ENCODE measurements around the gene EZH2.

EZH2 gene

GRCh38 chr7:148852272-148852671 lies 31.8 kb downstream of the EZH2 start:
- DNase-seq, result no peak

GRCh38 chr7:148850564-148850963 lies 33.5 kb downstream of the EZH2 start:
- no peak for DNase-seq

GRCh38 chr7:148849393-148850098 lies 34.5 kb downstream of the EZH2 start:
- DNase-seq, result no peak

GRCh38 chr7:148847815-148848734 lies 36.0 kb downstream of the EZH2 start:
- DNase-seq, result no peak

- no peak for DNase-seq
These were observed 45.2 kb downstream of the EZH2 start for GRCh38 chr7:148838905-148839304.

GRCh38 chr7:148835854-148836253 lies 48.2 kb downstream of the EZH2 start:
- DNase-seq, result no peak

- DNase-seq, result no peak
These were observed 49.5 kb downstream of the EZH2 start for GRCh38 chr7:148834605-148835004.

- no peak for DNase-seq
These were observed 52.3 kb downstream of the EZH2 start for GRCh38 chr7:148831782-148832181.

GRCh38 chr7:148830897-148831692 lies 53.0 kb downstream of the EZH2 start:
- DNase-seq, result no peak

GRCh38 chr7:148828965-148829364 lies 55.1 kb downstream of the EZH2 start:
- no peak for DNase-seq

GRCh38 chr7:148825338-148825737 lies 58.8 kb downstream of the EZH2 start:
- no peak for DNase-seq

GRCh38 chr7:148824864-148825263 lies 59.2 kb downstream of the EZH2 start:
- DNase-seq, result no peak

GRCh38 chr7:148821422-148821821 lies 62.7 kb downstream of the EZH2 start:
- DNase-seq, result no peak

- DNase-seq, result no peak
These were observed 64.3 kb downstream of the EZH2 start for GRCh38 chr7:148819697-148820360.

- DNase-seq, result no peak
These were observed 68.5 kb downstream of the EZH2 start for GRCh38 chr7:148815612-148816011.

GRCh38 chr7:148814922-148815559 lies 69.0 kb downstream of the EZH2 start:
- no peak for DNase-seq

GRCh38 chr7:148813890-148814289 lies 70.2 kb downstream of the EZH2 start:
- DNase-seq, result no peak

GRCh38 chr7:148811892-148812291 lies 72.2 kb downstream of the EZH2 start:
- no peak for DNase-seq

GRCh38 chr7:148809856-148810255 lies 74.2 kb downstream of the EZH2 start:
- DNase-seq, result no peak

- no peak for DNase-seq
These were observed 76.7 kb downstream of the EZH2 start for GRCh38 chr7:148807436-148807835.

- no peak for DNase-seq
These were observed 77.9 kb downstream of the EZH2 start for GRCh38 chr7:148806187-148806586.

All from activated CD4-positive, alpha-beta T cell treated with anti-CD3 and anti-CD28 coated beads, Interleukin-2, amount 50 U/mL, for 1 hour (primary cell).